ENCODE measurements around the gene RTP5. TPM values are rescaled to one million over a fixed set of nuclear protein-coding genes. Genes with fewer than 3 reads are reported as not detected.

RTP5 gene
- polyA plus RNA-seq, 3 donors: 0.10 TPM; not detected in 2

DNA sequence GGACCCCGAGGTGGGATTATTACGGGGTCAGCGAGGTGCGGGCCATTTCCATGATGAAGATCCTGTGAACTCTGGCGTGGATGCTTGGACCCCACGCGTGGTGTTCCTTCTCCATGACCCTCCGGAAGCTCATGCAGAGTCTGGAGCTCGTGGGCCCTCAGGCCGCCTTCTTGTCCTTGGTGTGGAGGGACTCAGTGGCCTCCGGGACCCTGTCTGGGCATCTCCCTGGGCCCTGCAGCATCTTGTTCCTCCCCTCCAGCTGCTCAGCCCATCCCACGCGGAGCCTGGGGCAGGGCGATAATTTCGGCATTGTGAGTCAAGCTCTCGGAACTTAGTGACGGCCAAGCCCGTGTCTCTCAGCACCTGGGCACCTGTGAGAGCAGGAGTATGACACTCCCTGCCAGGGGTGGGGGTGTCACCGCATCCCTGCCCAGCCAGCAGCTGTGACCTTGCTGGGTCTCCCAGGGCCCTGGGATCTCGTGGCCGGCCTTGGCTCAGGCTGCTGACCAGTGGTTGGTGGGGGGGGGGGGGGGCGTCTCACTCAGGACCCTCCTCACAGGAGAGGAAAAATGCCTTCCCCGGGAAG is 24.6 kb downstream of the RTP5 start:
- H3K27ac ChIP-seq (ENCODE audit: low read depth, low read length): no peak overlapping the region
- WGBS, 3 donors: 57 to 92% (median 87%) methylated on average over 22 to 23 of the region's 23 CpGs

DNA sequence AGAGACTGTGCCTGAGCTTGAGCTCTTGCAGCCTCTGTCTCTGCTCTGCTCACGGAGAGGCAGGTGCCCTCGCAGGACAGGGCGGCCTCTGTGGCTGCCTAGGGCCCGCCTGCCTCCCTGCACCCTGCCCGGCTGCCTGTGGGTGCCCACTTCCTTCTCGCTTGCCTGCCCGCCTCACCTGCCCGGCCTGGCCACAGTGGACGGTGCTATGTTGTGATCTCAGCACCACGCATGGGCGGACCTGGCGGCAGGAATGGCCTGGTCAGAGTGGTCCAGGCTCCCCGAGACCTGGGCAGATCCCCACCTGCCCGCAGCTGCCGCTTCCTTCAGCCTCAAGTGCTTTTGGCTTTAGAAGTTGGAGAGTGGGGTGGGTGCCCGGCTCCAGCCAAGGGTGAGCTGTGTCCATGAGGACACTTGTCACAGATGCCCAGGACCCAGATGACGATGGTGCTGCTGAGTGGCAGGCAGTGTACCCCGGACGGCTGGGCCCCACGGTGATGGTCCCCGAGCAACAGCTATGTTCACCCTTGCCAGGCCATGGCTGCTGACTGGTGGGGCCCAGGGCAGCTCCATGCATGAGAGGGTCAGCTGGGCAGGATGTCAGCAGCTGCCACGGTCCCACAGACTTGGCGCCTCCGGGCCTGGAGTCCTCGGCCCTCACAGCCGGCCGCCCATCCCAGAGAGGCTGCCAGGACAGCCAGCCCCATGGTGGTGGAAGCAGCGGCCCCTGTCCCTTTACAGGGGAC is 25.3 kb downstream of the RTP5 start:
- no peak overlapping the region for H3K27ac ChIP-seq (ENCODE audit: low read depth, low read length)
- 60 to 92% (median 85%) methylated on average over 26 to 28 of the region's 28 CpGs for WGBS, 3 donors

- H3K27ac ChIP-seq (ENCODE audit: low read depth, low read length): no peak overlapping the region
- WGBS, 3 donors: 73 to 92% (median 89%) methylated on average over 11 of the region's 11 CpGs
Observed at GRCh38 chr2:241895427-241895711, 25.8 kb downstream of the RTP5 start.

DNA sequence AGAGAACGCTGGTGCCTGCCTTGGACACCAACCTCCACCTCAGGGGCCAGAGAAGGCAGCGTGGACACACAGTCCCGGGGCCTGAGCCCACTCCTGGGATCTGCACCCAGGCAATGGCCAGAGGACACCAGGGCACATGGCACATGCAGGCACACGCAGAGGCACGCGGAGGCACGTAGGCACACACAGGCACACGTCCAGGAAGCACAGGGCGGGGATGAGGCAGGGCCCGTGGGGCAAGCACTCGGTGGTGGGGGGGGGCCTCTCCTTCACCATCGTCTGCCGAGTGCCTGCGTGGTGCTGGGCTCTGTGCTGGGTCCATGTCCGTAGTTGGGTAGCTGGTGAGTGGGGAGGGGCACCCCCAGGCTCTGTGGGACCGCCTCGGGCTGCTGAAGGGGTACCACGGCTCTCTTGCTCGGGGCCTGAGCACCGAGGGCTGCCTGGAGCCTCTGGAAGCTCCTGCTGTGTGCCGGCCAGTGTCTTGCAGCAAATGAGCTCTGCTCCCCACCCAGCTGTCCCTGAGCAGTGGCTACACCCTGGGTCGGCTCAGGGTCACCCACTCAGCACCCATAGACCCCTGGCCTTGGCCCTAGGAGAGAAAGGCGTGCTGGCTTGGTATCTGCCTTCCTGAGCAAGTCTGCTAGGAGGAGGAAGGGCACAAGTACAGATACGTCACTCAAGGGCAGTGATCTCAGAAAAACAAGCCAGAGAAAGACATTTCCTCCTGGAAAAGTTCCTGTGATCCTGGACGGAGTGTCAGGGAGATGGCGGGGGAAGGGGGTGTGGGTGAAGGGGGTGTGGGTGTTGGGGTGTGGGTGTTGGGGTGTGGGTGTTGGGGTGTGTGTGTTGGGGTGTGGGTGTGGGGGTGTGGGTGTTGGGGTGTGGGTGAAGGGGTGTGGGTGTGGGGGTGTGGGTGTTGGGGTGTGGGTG is 26.4 kb downstream of the RTP5 start:
- 39 to 67% (median 63%) methylated on average over 26 of the region's 26 CpGs for WGBS, 3 donors
- no peak overlapping the region for H3K27ac ChIP-seq (ENCODE audit: low read depth, low read length)

DNA sequence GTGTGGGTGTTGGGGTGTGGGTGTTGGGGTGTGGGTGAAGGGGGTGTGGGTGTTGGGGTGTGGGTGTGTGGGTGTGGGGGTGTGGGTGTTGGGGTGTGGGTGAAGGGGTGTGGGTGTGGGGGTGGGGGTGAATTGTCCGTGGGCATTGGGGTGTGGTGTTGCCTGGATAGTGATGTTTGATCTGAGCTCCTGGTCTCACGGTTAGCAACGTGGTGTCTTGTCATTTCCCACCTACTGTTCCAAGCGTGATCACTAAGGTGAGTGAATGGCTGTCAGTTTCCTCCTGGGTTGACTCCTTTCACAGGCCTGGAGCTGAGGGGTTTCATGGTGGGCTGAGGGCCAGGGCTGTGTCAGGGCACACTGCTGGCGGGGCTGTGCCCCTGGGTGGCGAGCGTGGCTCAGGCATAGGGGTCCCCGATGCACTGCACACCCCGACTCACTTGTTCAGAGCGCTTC is 27.2 kb downstream of the RTP5 start:
- H3K27ac ChIP-seq (ENCODE audit: low read depth, low read length): no peak overlapping the region
- 88 to 90% (median 89%) methylated on average over 8 to 10 of the region's 10 CpGs for WGBS, 3 donors

DNA sequence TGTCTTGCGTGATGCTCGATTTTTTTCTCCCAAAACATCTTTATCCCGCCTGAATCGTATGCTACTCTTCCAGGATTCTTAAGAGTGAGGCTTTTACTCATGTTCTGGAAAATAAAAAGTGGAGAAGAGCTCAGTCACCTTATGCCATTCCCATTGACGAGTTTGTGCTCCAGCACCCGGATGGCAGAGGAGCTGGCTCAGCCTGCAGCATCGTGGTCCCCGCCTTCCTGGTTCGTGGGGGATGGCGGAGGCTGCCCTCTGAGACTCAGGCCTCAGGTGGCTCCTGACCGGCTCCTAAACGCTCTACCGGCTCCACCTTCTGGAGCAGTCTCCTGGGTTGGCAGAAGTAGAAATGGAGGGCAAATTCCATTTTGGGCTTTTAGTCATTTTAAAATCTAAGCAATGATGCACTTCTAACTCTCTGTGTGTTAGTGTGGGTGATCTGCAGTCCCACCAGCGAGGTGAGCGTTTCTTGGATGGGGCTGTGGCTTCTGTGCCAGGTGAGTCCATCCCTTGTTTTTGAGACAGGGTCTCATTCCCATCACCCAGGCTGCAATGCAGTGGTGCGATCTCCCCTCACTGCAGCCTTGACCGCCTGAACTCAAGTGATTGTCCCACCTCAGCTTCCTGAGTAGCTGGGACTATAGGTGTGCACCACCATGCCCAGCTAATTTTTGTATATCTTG is 27.8 kb downstream of the RTP5 start:
- 87 to 94% (median 87%) methylated on average over 17 of the region's 17 CpGs for WGBS, 3 donors
- no peak overlapping the region for H3K27ac ChIP-seq (ENCODE audit: low read depth, low read length)

DNA sequence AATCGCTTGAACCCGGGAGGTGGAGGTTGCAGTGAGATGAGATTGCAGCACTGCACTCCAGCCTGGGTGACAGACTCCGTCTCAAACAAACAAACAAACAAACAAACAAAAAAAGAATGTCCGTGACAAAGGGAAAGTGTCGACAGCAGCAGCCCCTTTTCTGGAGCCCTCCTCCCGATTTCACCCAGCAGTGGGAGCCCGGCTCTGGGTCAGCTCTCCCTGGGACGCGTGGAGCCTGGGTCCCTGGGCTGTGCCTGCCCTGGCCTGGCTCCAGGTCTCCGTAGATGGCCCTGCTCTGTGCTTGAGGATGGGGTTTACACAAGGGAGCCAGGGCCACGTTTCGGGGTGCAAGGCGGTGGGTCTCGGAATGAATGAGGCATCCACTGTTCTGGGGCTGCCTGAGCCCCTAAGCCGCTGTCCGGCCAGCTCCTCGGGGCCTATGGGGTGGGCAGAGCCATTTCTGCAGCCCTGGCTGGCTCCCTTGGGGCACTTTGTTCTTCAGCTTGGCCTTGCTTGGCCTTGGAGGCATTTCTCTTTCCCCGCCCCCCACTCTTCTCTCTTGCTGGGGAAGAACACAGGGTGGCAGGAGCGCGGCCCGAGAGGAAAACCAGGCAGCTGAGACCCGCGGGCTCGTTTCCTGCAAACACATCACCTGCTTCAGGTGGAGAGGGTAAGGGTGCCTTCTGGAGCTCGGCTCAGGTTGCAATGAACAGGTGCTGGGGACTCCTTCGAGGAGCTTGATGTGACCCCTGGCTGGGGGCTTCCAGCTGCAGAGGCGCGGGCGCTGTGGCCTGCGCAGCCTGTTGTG is 29.1 kb downstream of the RTP5 start:
- H3K27ac ChIP-seq (ENCODE audit: low read depth, low read length): no peak overlapping the region
- WGBS, 3 donors: 65 to 83% (median 81%) methylated on average over 27 to 30 of the region's 30 CpGs

DNA sequence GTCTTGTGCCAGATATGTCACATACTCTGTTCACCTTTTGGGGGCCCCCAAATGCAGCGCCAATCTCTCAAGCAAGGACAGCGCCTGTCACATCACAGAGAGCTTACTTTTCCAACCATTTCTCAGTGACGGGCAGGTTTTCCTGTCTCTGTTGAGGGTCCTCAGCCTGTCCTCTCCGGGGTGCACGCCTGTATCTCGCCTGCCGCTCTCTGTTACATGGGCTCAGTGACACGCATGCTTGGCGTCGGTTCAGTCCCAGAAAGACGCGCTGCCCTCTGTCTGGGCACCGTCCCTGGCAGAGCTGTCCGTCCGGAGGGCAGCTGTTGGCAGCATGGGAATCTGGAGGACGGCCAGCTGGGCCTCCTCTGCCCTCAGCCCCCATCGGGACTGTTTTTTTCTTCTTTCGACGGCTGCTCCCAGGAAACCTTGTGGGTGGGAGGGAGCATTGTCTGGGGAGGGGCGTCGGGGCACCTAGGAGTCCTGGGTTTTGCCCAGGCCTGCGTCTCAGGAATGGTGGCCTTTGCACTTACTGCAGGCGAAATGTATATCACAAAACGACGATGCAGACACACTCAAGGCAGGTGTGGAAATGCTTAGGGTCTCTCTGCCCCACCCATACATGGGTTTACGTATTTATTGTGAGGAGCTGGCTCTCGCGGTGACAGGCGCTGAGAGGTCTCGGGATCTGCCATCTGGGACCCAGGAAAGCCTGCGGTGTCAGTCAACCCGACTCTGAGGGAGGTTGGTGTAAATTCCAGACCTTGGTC is 30.9 kb downstream of the RTP5 start:
- 48 to 85% (median 84%) methylated on average over 32 of the region's 32 CpGs for WGBS, 3 donors
- H3K27ac ChIP-seq (ENCODE audit: low read depth, low read length): no peak overlapping the region

- H3K27ac ChIP-seq (ENCODE audit: low read depth, low read length): no peak overlapping the region
- WGBS, 3 donors: 74 to 92% (median 90%) methylated on average over 21 of the region's 21 CpGs
Observed at GRCh38 chr2:241901018-241901380, 31.5 kb downstream of the RTP5 start.

GRCh38 chr2:241901500-241902351 is 32.2 kb downstream of the RTP5 start:
- WGBS, 3 donors: 53 to 71% (median 66%) methylated on average over 52 to 54 of the region's 54 CpGs
- H3K27ac ChIP-seq (ENCODE audit: low read depth, low read length): no peak overlapping the region

DNA sequence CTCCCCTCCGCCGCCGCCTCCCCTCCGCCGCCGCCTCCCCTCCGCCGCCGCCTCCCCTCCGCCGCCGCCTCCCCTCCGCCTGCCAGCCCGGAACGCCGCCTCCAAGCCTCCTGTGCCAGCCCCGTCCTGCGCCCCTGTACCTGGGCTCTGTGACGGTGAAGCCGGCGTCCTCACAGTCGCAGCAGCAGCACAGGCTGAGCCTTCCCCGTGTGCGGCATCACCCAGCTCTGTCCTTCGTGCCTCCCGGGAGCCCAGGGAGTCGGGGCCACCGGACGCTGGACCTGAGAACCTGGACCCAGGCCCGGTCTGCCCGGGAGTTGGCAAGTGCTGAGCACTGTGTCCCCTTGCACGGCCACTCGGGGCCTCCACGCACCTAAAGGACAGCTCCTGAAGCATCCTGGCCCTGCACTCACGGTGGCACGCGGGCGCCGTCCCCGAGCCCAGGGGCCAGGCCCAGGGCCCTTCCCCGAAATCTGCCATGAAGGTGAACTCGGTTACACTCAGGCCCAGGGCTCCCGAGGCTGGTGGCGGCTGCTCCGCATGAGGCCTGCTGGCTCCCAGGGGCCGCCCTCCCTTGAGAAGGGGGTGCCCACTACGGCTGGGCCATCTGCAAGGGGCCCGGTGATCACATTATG is 32.9 kb downstream of the RTP5 start:
- no peak overlapping the region for H3K27ac ChIP-seq (ENCODE audit: low read depth, low read length)
- WGBS, 3 donors: 56 to 84% (median 70%) methylated on average over 34 to 48 of the region's 48 CpGs

- 82 to 96% (median 95%) methylated on average over 38 to 40 of the region's 40 CpGs for WGBS, 3 donors
- H3K27ac ChIP-seq (ENCODE audit: low read depth, low read length): no peak overlapping the region
Observed at GRCh38 chr2:241903121-241904010, 33.8 kb downstream of the RTP5 start.

DNA sequence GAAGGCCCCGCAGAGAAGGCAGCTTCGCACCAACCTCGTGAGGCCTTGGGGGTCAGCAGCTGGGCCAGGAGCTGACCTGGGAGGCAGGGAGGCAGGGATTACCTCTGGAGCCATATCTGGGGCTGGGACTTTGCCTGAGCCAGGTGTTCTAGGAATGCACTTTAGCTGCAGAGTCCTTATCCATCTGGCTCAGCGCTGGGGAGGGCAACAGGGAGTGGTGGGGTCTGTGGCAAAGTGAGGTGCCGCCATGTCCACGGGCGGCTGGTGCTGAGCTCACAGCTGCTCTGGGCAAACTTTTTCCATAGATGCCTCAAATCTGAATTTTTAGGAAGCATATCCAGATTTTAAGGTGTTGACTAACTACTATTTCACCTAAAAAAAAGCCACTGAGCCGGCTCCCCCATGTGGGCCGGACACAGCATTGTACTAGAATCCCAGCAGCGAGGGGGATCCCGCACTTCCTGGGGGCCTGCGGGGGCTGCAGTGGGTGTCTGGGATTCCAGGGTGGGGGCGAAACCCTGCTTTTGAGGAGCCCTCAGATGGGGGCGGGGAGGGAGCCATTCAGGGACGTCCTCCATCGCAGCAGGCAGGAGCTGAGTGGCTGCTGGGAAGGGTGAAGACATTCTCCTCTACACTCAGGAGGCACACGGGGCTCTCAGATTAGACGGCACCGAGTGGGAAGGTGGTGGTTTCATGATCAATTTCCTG is 34.6 kb downstream of the RTP5 start:
- no peak overlapping the region for H3K27ac ChIP-seq (ENCODE audit: low read depth, low read length)
- 78 to 91% (median 89%) methylated on average over 19 of the region's 19 CpGs for WGBS, 3 donors

DNA sequence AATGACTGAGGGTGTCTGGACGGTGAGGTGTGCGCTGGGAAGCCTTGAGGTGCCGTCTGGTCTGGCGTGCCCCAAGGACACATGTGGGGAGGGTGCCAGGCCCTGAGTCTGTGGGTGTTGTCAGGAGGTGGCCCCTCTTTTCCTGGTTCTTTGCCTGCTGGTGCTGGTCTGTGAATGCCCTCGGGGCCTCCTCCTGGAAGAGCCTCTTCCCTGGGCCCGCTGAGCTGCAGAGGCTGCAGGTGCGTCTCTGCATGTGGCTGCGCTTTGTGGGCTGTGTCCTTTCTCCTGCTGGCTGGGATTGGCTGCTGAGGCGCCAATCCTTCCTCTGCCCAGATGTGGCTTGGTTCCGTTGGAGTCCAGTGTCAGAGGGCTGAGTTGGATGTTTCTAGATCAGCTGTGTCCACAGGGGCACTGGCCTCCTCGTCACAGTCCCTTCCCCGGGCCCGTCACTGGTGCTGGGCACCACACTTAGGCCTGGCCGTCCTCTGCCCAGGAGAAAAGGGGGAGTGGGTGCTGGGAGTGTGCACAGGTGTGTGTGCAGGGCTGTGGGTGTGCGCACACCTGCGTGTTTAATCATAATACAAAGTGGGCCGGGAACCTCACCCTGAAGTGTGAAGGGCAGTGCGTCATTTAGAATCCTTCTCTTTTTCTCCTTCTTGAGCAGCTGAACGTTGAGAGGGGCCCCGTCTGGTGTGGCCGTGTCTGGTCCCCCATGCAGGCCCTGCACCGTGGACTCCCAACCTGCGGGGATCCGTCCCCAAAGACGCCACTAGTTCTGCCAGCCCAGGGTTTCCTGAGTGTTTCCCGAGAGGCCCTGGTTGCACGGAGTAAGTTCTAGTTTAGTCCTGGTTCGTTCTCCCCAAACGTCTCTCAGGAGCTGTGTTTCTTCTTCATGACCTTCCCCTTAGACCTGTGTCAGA is 35.5 kb downstream of the RTP5 start:
- H3K27ac ChIP-seq (ENCODE audit: low read depth, low read length): no peak overlapping the region
- 50 to 95% (median 92%) methylated on average over 29 of the region's 29 CpGs for WGBS, 3 donors
